ENCODE measurements around the gene ZNF471.
A peak's percentile ranks its signal among the peaks of the same experiment; 100 is the strongest.

The ZNF471 gene

DNA sequence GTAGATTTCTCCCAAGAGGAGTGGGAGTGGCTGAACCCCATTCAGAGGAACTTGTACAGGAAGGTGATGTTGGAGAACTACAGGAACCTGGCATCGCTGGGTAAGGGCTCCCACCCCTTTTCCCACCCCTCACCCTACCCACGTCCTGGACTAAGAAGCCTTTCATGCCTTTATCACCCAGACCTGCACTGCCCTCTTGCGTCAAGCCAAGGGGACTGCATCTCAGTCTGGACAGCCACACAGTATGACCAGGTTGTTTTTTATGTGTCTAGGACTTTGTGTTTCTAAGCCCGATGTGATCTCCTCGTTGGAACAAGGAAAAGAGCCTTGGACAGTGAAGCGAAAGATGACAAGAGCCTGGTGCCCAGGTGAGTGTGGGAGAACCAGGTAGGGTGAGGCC lies 39.9 kb downstream of the ZNF471 start:
- H3K4me3 Mint-ChIP-seq = no peak overlapping the region
- no peaks in the 10 kb centered on the region for H3K4me1 Mint-ChIP-seq (ENCODE audit: low read depth)
- peaks cover 91% of the 10 kb centered on the region for H3K36me3 Mint-ChIP-seq (ENCODE audit: low read depth)
- no peak for DNase-seq
- H3K27ac Mint-ChIP-seq = no peak overlapping the region
- no peaks in the 10 kb centered on the region for H3K27me3 Mint-ChIP-seq
- H3K9me3 Mint-ChIP-seq = peaks cover 58% of the 10 kb centered on the region

DNA sequence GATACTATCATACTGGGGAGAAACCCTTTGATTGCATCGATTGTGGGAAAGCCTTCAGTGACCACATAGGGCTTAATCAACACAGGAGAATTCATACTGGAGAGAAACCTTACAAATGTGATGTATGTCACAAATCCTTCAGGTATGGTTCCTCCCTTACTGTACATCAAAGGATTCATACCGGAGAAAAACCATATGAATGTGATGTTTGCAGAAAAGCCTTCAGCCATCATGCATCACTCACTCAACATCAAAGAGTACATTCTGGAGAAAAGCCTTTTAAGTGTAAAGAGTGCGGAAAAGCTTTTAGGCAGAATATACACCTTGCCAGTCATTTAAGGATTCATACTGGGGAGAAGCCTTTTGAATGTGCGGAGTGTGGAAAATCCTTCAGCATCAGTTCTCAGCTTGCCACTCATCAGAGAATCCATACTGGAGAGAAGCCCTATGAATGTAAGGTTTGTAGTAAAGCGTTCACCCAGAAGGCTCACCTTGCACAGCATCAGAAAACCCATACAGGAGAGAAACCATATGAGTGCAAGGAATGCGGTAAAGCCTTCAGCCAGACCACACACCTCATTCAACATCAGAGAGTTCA lies 46.7 kb downstream of the ZNF471 start:
- no peak for DNase-seq
- Mint-ChIP-seq H3K4me1 (ENCODE audit: low read depth) (no peaks in the 10 kb centered on the region), H3K9me3 (peaks cover 63% of the 10 kb centered on the region), H3K27me3 (no peaks in the 10 kb centered on the region), H3K4me3 (no peak overlapping the region), H3K27ac (no peak overlapping the region), H3K36me3 (ENCODE audit: low read depth) (peaks cover 80% of the 10 kb centered on the region)

DNA sequence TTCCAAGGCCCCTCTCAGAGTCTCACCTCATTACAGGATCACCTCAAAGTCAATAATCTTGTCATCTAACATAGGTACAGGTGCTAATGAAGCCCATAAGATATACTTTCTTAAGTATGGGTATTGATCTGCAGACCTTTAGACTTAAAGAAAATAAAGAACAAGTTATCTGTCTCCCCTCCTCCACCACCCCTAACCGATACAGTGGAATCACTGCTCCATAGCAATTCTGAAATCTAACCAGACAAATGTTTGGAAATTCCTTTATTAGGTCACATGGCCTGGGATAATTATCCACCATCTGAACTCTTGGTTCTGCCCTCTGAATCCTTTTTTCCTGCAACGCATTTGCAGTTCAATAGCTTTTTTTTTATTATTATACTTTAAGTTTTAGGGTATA lies 55.1 kb downstream of the ZNF471 start:
- H3K27ac Mint-ChIP-seq = no peak overlapping the region
- H3K9me3 Mint-ChIP-seq = peaks cover 80% of the 10 kb centered on the region
- H3K4me3 Mint-ChIP-seq = no peak overlapping the region
- peaks cover 10% of the 10 kb centered on the region for H3K4me1 Mint-ChIP-seq (ENCODE audit: low read depth)
- DNase-seq = no peak
- H3K36me3 Mint-ChIP-seq (ENCODE audit: low read depth) = peaks cover 79% of the 10 kb centered on the region
- no peaks in the 10 kb centered on the region for H3K27me3 Mint-ChIP-seq

DNA sequence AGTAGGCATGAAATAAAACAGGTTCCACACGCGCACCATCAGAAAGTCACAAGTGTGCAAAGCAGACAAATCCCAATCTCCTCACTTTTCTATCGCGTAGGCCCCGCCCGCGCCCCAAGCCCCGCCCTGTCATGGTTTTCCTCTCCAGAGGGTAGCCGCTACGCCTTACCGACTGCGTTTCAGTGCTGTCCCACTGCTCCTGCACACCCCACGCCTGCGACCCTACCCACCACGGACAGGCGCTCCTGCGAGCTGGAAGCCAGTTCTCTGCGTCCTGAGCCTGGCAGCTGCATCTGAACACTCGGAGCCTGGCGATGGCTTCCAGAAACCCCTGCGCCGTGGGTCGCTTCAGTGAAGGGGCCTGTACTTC lies 59.2 kb downstream of the ZNF471 start:
- no peak for DNase-seq
- H3K27ac Mint-ChIP-seq = peak overlapping the region; percentile 94
- peaks cover 72% of the 10 kb centered on the region for H3K9me3 Mint-ChIP-seq
- no peaks in the 10 kb centered on the region for H3K27me3 Mint-ChIP-seq
- peaks cover 87% of the 10 kb centered on the region for H3K36me3 Mint-ChIP-seq (ENCODE audit: low read depth)
- H3K4me1 Mint-ChIP-seq (ENCODE audit: low read depth) = peaks cover 17% of the 10 kb centered on the region
- peak overlapping the region; percentile 90 for H3K4me3 Mint-ChIP-seq

DNA sequence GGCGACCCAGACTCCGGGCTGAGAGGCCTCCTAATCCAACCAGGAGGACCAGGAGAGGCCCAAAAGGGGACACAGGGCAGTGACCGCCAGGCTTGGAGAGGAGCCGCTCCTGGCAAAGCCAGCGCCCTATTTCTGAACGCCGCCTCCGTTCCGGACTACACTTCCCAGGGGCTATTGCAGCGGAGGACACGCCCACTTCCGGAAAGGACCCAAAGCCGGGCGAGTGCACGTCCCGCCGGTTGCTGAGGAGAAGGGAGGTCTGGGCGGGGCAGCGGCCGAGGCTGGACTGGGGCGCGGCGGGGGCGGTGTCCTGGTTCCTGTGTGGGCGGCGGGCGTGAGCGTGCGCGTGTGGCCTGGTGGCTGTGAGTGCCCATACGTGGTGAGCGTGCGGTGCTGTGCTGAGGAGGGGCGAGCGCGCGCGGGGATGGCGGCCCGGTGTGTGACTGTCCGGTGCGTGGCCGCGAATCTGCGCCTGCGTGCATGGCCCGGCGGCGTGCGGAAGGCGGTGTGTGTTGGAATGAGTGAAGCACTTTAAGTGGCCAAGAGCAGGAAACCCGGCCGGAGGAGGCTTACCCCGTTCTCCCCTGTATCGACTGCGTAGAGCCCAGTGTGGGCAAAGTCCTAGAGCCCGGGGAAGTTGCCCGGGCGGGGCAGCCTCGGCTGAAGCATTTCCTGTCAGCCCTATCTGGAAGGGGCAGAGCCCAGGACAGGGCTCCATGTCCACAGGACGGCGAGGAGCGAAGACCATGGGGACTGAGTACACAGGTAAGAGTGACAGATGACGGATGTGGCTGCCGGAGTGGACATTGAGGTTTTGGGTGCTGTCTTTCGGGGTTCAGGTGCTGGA lies 59.8 kb downstream of the ZNF471 start, which contains the start of gene ZNF470:
TSS of gene ZNF470 (plus strand) at position 195 of the 847 bp plus-strand sequence. CDS start 2,844 bp downstream, outside the sequence.
- Mint-ChIP-seq H3K27ac (peak within 1 kb of the TSS; percentile 94), H3K36me3 (ENCODE audit: low read depth) (peaks cover 86% of the 10 kb centered on the region), H3K4me1 (ENCODE audit: low read depth) (peaks cover 17% of the 10 kb centered on the region), H3K4me3 (peak within 1 kb of the TSS; percentile 90), H3K27me3 (no peaks in the 10 kb centered on the region), H3K9me3 (peaks cover 69% of the 10 kb centered on the region)
- DNase-seq = peak; percentile 92

DNA sequence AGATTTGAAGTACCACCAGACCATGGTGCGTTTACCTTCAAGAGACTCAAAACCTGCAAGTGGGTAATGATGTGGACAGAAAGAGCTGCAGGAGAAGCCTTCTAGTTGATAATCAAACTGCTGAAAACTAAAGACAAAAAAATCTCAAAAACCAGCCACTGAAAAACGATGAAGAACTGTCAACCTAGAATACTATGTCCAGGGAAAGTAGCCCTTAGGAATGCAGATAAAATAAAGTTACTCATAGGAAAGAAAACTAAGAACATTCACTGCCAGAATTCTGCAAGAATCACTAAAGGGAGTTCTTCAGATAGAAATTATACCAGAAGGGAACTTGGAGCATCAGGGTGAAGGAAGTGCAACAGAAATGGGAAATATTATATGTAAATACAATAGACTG lies 64.9 kb downstream of the ZNF471 start:
- Mint-ChIP-seq H3K36me3 (ENCODE audit: low read depth) (peaks cover 97% of the 10 kb centered on the region), H3K4me3 (no peak overlapping the region), H3K27me3 (no peaks in the 10 kb centered on the region), H3K9me3 (peaks cover 73% of the 10 kb centered on the region), H3K4me1 (ENCODE audit: low read depth) (peaks cover 9% of the 10 kb centered on the region), H3K27ac (no peak overlapping the region)
- no peak for DNase-seq

DNA sequence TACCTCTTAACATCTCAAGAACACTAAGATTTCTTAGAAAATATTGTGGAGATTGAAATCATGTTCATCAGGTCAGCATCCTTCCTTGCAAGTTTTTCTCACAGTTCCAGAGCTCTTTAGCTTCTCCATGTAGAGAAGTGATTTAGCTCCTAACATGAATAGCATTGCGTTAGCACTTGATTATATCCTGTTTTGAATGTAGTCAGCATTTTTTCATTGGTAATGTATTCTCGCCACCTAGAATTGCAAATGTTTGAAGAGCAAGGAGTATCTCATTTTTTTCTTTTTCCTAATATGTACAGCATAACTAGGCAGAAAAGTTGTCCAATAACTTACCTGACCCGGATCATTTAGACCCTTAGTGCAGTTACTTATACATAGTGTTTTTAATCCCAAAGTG lies 66.3 kb downstream of the ZNF471 start:
- no peak overlapping the region for H3K27ac Mint-ChIP-seq
- no peak for DNase-seq
- H3K4me3 Mint-ChIP-seq = no peak overlapping the region
- H3K27me3 Mint-ChIP-seq = no peaks in the 10 kb centered on the region
- no peaks in the 10 kb centered on the region for H3K4me1 Mint-ChIP-seq (ENCODE audit: low read depth)
- H3K9me3 Mint-ChIP-seq = peaks cover 73% of the 10 kb centered on the region
- H3K36me3 Mint-ChIP-seq (ENCODE audit: low read depth) = peaks cover 95% of the 10 kb centered on the region

DNA sequence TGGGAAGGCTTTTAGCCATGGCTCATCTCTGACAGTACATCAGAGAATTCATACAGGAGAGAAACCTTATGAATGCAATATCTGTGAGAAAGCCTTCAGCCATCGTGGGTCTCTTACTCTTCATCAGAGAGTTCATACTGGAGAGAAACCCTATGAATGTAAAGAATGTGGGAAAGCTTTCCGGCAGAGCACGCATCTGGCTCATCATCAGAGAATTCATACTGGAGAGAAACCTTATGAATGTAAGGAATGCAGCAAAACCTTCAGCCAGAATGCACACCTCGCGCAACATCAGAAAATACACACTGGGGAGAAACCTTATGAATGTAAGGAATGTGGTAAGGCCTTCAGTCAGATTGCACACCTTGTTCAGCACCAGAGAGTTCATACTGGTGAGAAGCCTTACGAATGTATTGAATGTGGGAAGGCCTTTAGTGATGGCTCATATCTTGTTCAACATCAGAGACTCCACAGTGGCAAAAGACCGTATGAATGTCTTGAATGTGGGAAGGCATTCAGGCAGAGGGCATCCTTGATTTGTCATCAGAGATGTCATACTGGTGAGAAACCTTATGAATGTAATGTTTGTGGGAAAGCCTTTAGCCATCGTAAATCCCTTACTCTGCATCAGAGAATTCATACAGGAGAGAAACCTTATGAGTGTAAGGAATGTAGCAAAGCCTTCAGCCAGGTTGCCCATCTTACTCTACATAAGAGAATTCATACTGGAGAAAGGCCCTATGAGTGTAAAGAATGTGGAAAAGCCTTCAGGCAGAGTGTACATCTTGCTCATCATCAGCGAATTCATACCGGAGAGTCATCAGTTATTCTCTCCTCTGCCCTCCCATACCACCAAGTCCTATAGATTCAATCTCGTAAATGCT lies 70.3 kb downstream of the ZNF471 start:
- Mint-ChIP-seq H3K9me3 (peaks cover 66% of the 10 kb centered on the region), H3K4me1 (ENCODE audit: low read depth) (no peaks in the 10 kb centered on the region), H3K27ac (no peak overlapping the region), H3K4me3 (no peak overlapping the region), H3K27me3 (no peaks in the 10 kb centered on the region), H3K36me3 (ENCODE audit: low read depth) (peaks cover 82% of the 10 kb centered on the region)
- DNase-seq = no peak

Data from activated T-cell treated with anti-CD3 and anti-CD28 coated beads, Interleukin-2, amount 50 U/mL, for 24 hours (primary cell).